Spinal cord (tissue), 10 donors: ENCODE data around the gene PRDM16. TPM values are rescaled to one million over a fixed set of nuclear protein-coding genes. Genes with fewer than 3 reads are reported as not detected.
A peak's percentile ranks its signal among the peaks of the same experiment; 100 is the strongest.

Experiments
- DNase-seq, 6 donors: peaks; one replicate each; pipeline versions ENCODE4 v3.0.0 to v3.0.0-alpha.2; 2013 to 2015; ENCODE audit warnings: low spot score in 6 of 6, low read depth in 4 of 6
- H3K27ac ChIP-seq: one replicate; pipeline ENCODE4 v1.5.1; 2013; ENCODE audit warnings: low read depth, low read length, control low read depth
- H3K27me3 ChIP-seq: one replicate; pipeline ENCODE4 v1.6.1; 2013; ENCODE audit warnings: low read length; ENCODE audit not compliant: control insufficient read depth, insufficient read depth
- H3K36me3 ChIP-seq: one replicate; pipeline ENCODE4 v1.6.1; 2013; ENCODE audit warnings: low read length; ENCODE audit not compliant: control insufficient read depth, insufficient read depth
- H3K4me1 ChIP-seq: one replicate; pipeline ENCODE4 v1.6.1; 2013; ENCODE audit warnings: low read length; ENCODE audit not compliant: control insufficient read depth, insufficient read depth
- H3K4me3 ChIP-seq: one replicate; pipeline ENCODE4 v1.5.1; 2013; ENCODE audit warnings: low read depth, low read length, control low read depth
- H3K9me3 ChIP-seq: one replicate; pipeline ENCODE4 v1.6.1; 2013; ENCODE audit warnings: low read length; ENCODE audit not compliant: control insufficient read depth, insufficient read depth
- WGBS: methylation state at CpG from one replicate; pipeline ENCODE4 v1.1.5; 2013; ENCODE audit warnings: missing lambda C conversion rate; ENCODE audit not compliant: insufficient coverage; 5-methylcytosine and 5-hydroxymethylcytosine counted together
- polyA plus RNA-seq, 2 donors: library from polyadenylated mRNA; unstranded; fragments of 120-200 nt; gene quantifications; one replicate each; pipeline ENCODE4 v1.2.1, GENCODE V29; 2013; ENCODE audit not compliant: insufficient read length in 2 of 2
- total RNA-seq, 2 donors: library from RNA; depleted of rRNA in 1 of 2; stranded (reverse); fragments of 120-200 nt in 1 of 2; fragments of >200 nt in 1 of 2; gene quantifications; one replicate each; pipeline versions ENCODE4 v1.2.3 to v1.2.4, GENCODE V29; 2013 to 2014
- donor health status: healthy.

The PRDM16 gene
- total and polyA plus RNA-seq, 4 donors: 6.1 to 8.3 (median 7.3) TPM

- H3K27ac ChIP-seq: no peak overlapping the region
- no peaks in the 10 kb centered on the region for H3K9me3 ChIP-seq
- no peaks in the 10 kb centered on the region for H3K36me3 ChIP-seq
- peaks cover 3% of the 10 kb centered on the region for H3K27me3 ChIP-seq
- H3K4me1 ChIP-seq: peaks cover 28% of the 10 kb centered on the region
- WGBS: 84% methylated on average over 17 of the region's 21 CpGs
- DNase-seq: no peak
- H3K4me3 ChIP-seq: no peak overlapping the region
These were observed 36.5 kb upstream of the PRDM16 start for GRCh38 chr1:3032371-3033039.

- Histone ChIP-seq H3K27ac (no peak overlapping the region), H3K27me3 (peaks cover 3% of the 10 kb centered on the region), H3K4me1 (peaks cover 33% of the 10 kb centered on the region), H3K36me3 (no peaks in the 10 kb centered on the region), H3K9me3 (no peaks in the 10 kb centered on the region), H3K4me3 (no peak overlapping the region)
- 74% methylated on average over 11 of the region's 25 CpGs for WGBS
- DNase-seq: no peak
These were observed 35.8 kb upstream of the PRDM16 start for GRCh38 chr1:3033040-3033789.

- Histone ChIP-seq H3K4me3 (no peak overlapping the region), H3K27ac (no peak overlapping the region), H3K4me1 (peaks cover 31% of the 10 kb centered on the region), H3K27me3 (no peaks in the 10 kb centered on the region), H3K36me3 (no peaks in the 10 kb centered on the region), H3K9me3 (no peaks in the 10 kb centered on the region)
- DNase-seq: peak in 1 of 6 donors; percentile 52
- 24% methylated on average over 4 of the region's 4 CpGs for WGBS
These were observed 35.3 kb upstream of the PRDM16 start for GRCh38 chr1:3033790-3034090.

GRCh38 chr1:3034162-3034561 is 34.8 kb upstream of the PRDM16 start:
- DNase-seq: no peak
- H3K4me3 ChIP-seq: no peak overlapping the region
- H3K4me1 ChIP-seq: peaks cover 31% of the 10 kb centered on the region
- H3K36me3 ChIP-seq: no peaks in the 10 kb centered on the region
- H3K27me3 ChIP-seq: no peaks in the 10 kb centered on the region
- no peak overlapping the region for H3K27ac ChIP-seq
- no peaks in the 10 kb centered on the region for H3K9me3 ChIP-seq
- 74% methylated on average over 5 of the region's 7 CpGs for WGBS

GRCh38 chr1:3034728-3035562 is 34.1 kb upstream of the PRDM16 start:
- Histone ChIP-seq H3K4me1 (peaks cover 31% of the 10 kb centered on the region), H3K4me3 (no peak overlapping the region), H3K27ac (no peak overlapping the region), H3K36me3 (no peaks in the 10 kb centered on the region), H3K27me3 (no peaks in the 10 kb centered on the region), H3K9me3 (no peaks in the 10 kb centered on the region)
- no peak for DNase-seq
- WGBS: 79% methylated on average over 12 of the region's 14 CpGs

- 83% methylated on average over 11 of the region's 19 CpGs for WGBS
- DNase-seq: no peak
- Histone ChIP-seq H3K36me3 (no peaks in the 10 kb centered on the region), H3K4me1 (peaks cover 27% of the 10 kb centered on the region), H3K27ac (no peak overlapping the region), H3K9me3 (no peaks in the 10 kb centered on the region), H3K27me3 (no peaks in the 10 kb centered on the region), H3K4me3 (no peak overlapping the region)
These were observed 33.2 kb upstream of the PRDM16 start for GRCh38 chr1:3035563-3036446.

GRCh38 chr1:3036447-3037280 is 32.3 kb upstream of the PRDM16 start:
- Histone ChIP-seq H3K9me3 (no peaks in the 10 kb centered on the region), H3K27me3 (no peaks in the 10 kb centered on the region), H3K36me3 (no peaks in the 10 kb centered on the region), H3K4me3 (no peak overlapping the region), H3K27ac (no peak overlapping the region), H3K4me1 (peaks cover 19% of the 10 kb centered on the region)
- no peak for DNase-seq
- 52% methylated on average over 11 of the region's 22 CpGs for WGBS

GRCh38 chr1:3037281-3038040 is 31.5 kb upstream of the PRDM16 start:
- Histone ChIP-seq H3K4me1 (peaks cover 13% of the 10 kb centered on the region), H3K4me3 (no peak overlapping the region), H3K36me3 (no peaks in the 10 kb centered on the region), H3K9me3 (no peaks in the 10 kb centered on the region), H3K27ac (no peak overlapping the region), H3K27me3 (no peaks in the 10 kb centered on the region)
- 79% methylated on average over 26 of the region's 32 CpGs for WGBS
- DNase-seq: no peak
